Measurements from ENCODE around the gene ZDHHC11. TPM values are rescaled to one million over a fixed set of nuclear protein-coding genes. Genes with fewer than 3 reads are reported as not detected.
"Not testable (repeated sequence)": the region's sequence is repeated elsewhere in the genome, so short reads cannot be mapped to it uniquely, and the experiment has no call there.

Gene ZDHHC11
- total RNA-seq, 2 donors from 2014 or later = 10.8 to 16.2 TPM

GRCh38 chr5:821504-821903 is 29.3 kb downstream of the ZDHHC11 start:
- Histone ChIP-seq H3K27ac (no peak overlapping the region), H3K4me3 (no peak overlapping the region), H3K36me3 (no peaks in the 10 kb centered on the region), H3K9me3 (no peaks in the 10 kb centered on the region), H3K27me3 (no peaks in the 10 kb centered on the region), H3K4me1 (no peaks in the 10 kb centered on the region)
- no peak for DNase-seq (ENCODE audit: low spot score)
- no peak for TF ChIP-seq CTCF (IDR thresholded peaks at IDR 0.05)

GRCh38 chr5:820245-820644 is 30.5 kb downstream of the ZDHHC11 start:
- H3K4me1 ChIP-seq = no peaks in the 10 kb centered on the region
- H3K9me3 ChIP-seq = no peaks in the 10 kb centered on the region
- TF ChIP-seq CTCF (IDR thresholded peaks at IDR 0.05) = no peak
- DNase-seq (ENCODE audit: low spot score) = no peak
- no peaks in the 10 kb centered on the region for H3K36me3 ChIP-seq
- H3K27me3 ChIP-seq = no peaks in the 10 kb centered on the region
- H3K27ac ChIP-seq = no peak overlapping the region
- no peak overlapping the region for H3K4me3 ChIP-seq

GRCh38 chr5:819078-819477 is 31.7 kb downstream of the ZDHHC11 start:
- no peak for DNase-seq (ENCODE audit: low spot score)
- H3K4me1 ChIP-seq = no peaks in the 10 kb centered on the region
- no peak overlapping the region for H3K4me3 ChIP-seq
- TF ChIP-seq CTCF (IDR thresholded peaks at IDR 0.05) = no peak
- H3K27ac ChIP-seq = no peak overlapping the region
- no peaks in the 10 kb centered on the region for H3K9me3 ChIP-seq
- no peaks in the 10 kb centered on the region for H3K27me3 ChIP-seq
- H3K36me3 ChIP-seq = no peaks in the 10 kb centered on the region

GRCh38 chr5:816176-816575 is 34.6 kb downstream of the ZDHHC11 start:
- DNase-seq (ENCODE audit: low spot score) = no peak
- no peak for TF ChIP-seq CTCF (IDR thresholded peaks at IDR 0.05)

GRCh38 chr5:815449-815848 is 35.3 kb downstream of the ZDHHC11 start:
- Histone ChIP-seq H3K27me3 (no peaks in the 10 kb centered on the region), H3K27ac (no peak overlapping the region), H3K4me3 (no peak overlapping the region), H3K4me1 (no peaks in the 10 kb centered on the region), H3K36me3 (no peaks in the 10 kb centered on the region), H3K9me3 (no peaks in the 10 kb centered on the region)
- TF ChIP-seq CTCF (IDR thresholded peaks at IDR 0.05) = no peak
- DNase-seq (ENCODE audit: low spot score) = no peak

More at GRCh38 chr5:816176-816575, 34.6 kb downstream of the ZDHHC11 start:
- Histone ChIP-seq H3K27ac (no peak overlapping the region), H3K4me1 (no peaks in the 10 kb centered on the region), H3K4me3 (no peak overlapping the region), H3K9me3 (no peaks in the 10 kb centered on the region), H3K36me3 (no peaks in the 10 kb centered on the region), H3K27me3 (no peaks in the 10 kb centered on the region)

GRCh38 chr5:813575-813974 is 37.2 kb downstream of the ZDHHC11 start:
- not testable (repeated sequence) for H3K27ac ChIP-seq; H3K4me1 ChIP-seq; H3K36me3 ChIP-seq; DNase-seq (ENCODE audit: low spot score); H3K27me3 ChIP-seq; H3K4me3 ChIP-seq; H3K9me3 ChIP-seq

- not testable (repeated sequence) for H3K36me3 ChIP-seq; H3K4me1 ChIP-seq; H3K27ac ChIP-seq; H3K4me3 ChIP-seq; H3K9me3 ChIP-seq; DNase-seq (ENCODE audit: low spot score); H3K27me3 ChIP-seq
These were observed 39.4 kb downstream of the ZDHHC11 start for GRCh38 chr5:811384-811783.

- H3K4me1 ChIP-seq; H3K27me3 ChIP-seq; H3K27ac ChIP-seq; DNase-seq (ENCODE audit: low spot score); H3K9me3 ChIP-seq; H3K36me3 ChIP-seq; H3K4me3 ChIP-seq: not testable (repeated sequence)
These were observed 42.9 kb downstream of the ZDHHC11 start for GRCh38 chr5:807719-808514.
